Colonic mucosa (tissue), 4 donors: Measurements from ENCODE around the gene NKAIN2. TPM values are rescaled to one million over a fixed set of nuclear protein-coding genes. Genes with fewer than 3 reads are reported as not detected.

Source experiments
- DNase-seq: peaks from one replicate; pipeline ENCODE4 v3.0.0-alpha.2; 2020
- H3K27ac ChIP-seq: fragments of 200-600 bp; one replicate; pipeline ENCODE4 v1.8.0; 2021
- H3K27me3 ChIP-seq: fragments of 200-600 bp; one replicate; pipeline ENCODE4 v1.8.0; 2021
- H3K36me3 ChIP-seq: fragments of 200-600 bp; one replicate; pipeline ENCODE4 v1.8.0; 2021
- H3K4me1 ChIP-seq: fragments of 200-600 bp; one replicate; pipeline ENCODE4 v1.8.0; 2021; ENCODE audit warnings: mild to moderate bottlenecking
- H3K4me3 ChIP-seq: fragments of 200-600 bp; one replicate; pipeline ENCODE4 v1.8.0; 2021
- H3K9ac ChIP-seq, 2 donors: one replicate each; pipeline ENCODE4 v1.7.0; 2013; ENCODE audit warnings: control low read depth in 2 of 2, low read depth in 2 of 2, low read length in 2 of 2
- H3K9me3 ChIP-seq: fragments of 200-600 bp; one replicate; pipeline ENCODE4 v1.8.0; 2021
- CTCF ChIP-seq: fragments of 200-600 bp; IDR thresholded peaks from one replicate; pipeline ENCODE4 v1.8.0; 2022; ENCODE audit warnings: antibody characterized with exemption, mild to moderate bottlenecking
- intact Hi-C: fragments of 100-400 bp; cut with DNase I; formaldehyde crosslinking; loops from one replicate; pipeline ENCODE4 v1.14.1; 2022
- total RNA-seq, 2 donors: library from RNA; stranded (reverse); fragmentation: NEBNext Ultra II Directional in 1 of 2; extraction: Animal tissue kit (Norgen Biotek cat#: 25700) in 1 of 2; gene quantifications; one replicate each; pipeline ENCODE4 v1.2.1, GENCODE V29; 2021
- donor health status: healthy.
- donor health status: DM: no; HTN: no; CAD: no.
- donor health status: DM: no; HTN: no; CAD: no.

NKAIN2 gene
- total RNA-seq, 2 donors from 2014 or later, result 0.21 TPM; not detected in 1

GRCh38 chr6:123806561-123806960 lies 2.9 kb downstream of the NKAIN2 start:
- DNase-seq, result no peak
- Histone ChIP-seq H3K4me1 (peaks cover 5% of the 10 kb centered on the region), H3K27ac (no peak overlapping the region), H3K9me3 (no peaks in the 10 kb centered on the region), H3K27me3 (peaks cover 24% of the 10 kb centered on the region), H3K4me3 (no peak overlapping the region), H3K9ac (no peak overlapping the region), H3K36me3 (no peaks in the 10 kb centered on the region)
- intact Hi-C loops, result no loop called here
- TF ChIP-seq CTCF, result no peak

DNA sequence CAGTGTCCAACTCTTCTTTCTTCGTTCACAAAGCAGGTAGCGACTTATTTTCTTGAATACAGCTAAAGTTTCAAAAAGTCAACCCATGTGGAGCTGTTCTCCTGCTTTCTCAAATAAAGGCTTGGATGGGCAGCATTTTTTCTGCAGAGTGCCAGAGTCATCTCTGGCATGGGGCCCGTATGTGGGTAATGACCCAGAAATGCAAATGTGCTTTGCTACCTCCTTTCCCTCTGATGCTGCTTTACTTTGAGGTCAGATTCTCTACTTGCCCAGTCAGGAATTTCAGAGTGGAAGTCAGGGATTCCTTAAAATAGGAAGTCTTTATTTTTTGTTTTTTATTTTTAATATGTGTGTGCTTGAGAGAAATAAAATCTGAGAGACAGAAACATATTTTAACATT lies 4.9 kb downstream of the NKAIN2 start:
- no peaks in the 10 kb centered on the region for H3K9me3 ChIP-seq
- H3K4me3 ChIP-seq, result no peak overlapping the region
- no peaks in the 10 kb centered on the region for H3K36me3 ChIP-seq
- H3K27me3 ChIP-seq, result peaks cover 18% of the 10 kb centered on the region
- TF ChIP-seq CTCF, result no peak
- H3K9ac ChIP-seq, result no peak overlapping the region
- no peak overlapping the region for H3K27ac ChIP-seq
- intact Hi-C loops, result no loop called here
- H3K4me1 ChIP-seq, result no peaks in the 10 kb centered on the region
- no peak for DNase-seq

DNA sequence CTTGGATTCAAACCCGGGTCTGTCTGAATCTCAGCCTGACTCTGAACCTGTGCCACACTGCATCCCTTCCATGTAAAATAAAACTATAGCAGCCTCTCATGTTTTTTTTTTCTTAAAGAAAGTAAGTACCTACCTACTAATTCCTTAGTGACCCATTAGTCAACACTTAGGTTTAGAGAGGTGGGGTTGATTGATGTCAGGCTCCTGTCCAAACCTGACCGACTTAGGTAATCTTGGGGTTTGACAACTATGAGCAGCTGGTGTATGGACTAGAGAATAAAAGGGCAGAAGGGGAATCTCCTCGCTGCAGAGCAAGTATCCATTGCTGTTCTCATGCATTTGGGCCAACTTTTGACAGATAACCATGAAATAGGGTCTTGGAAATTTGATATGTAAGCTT lies 6.5 kb downstream of the NKAIN2 start:
- Histone ChIP-seq H3K9me3 (no peaks in the 10 kb centered on the region), H3K9ac (no peak overlapping the region), H3K27me3 (peaks cover 5% of the 10 kb centered on the region), H3K36me3 (no peaks in the 10 kb centered on the region), H3K4me3 (no peak overlapping the region), H3K27ac (no peak overlapping the region), H3K4me1 (no peaks in the 10 kb centered on the region)
- no peak for TF ChIP-seq CTCF
- DNase-seq, result no peak
- intact Hi-C loops, result no loop called here

DNA sequence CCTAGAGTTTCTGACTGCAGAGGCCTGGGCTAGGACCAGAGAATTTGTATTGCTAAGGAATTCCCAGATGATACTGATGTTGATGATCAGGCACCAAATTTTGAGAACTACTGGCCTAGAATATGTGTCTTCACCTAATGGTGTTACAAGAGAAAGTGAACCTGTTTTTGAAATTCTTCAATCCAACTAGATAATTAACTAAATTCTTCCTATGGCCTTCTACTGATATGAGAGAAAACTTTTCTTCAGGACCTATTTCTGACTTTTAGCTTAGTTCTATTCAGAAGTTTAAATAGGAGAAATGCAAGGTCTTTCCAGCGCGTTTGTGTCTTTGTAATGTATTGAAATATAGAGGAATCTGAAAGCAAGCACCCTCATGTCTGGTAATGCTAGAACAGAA lies 7.3 kb downstream of the NKAIN2 start:
- DNase-seq, result no peak
- no peak overlapping the region for H3K27ac ChIP-seq
- intact Hi-C loops, result no loop called here
- H3K4me3 ChIP-seq, result no peak overlapping the region
- H3K27me3 ChIP-seq, result peaks cover 3% of the 10 kb centered on the region
- no peaks in the 10 kb centered on the region for H3K4me1 ChIP-seq
- no peaks in the 10 kb centered on the region for H3K36me3 ChIP-seq
- H3K9me3 ChIP-seq, result no peaks in the 10 kb centered on the region
- TF ChIP-seq CTCF, result no peak
- no peak overlapping the region for H3K9ac ChIP-seq

DNA sequence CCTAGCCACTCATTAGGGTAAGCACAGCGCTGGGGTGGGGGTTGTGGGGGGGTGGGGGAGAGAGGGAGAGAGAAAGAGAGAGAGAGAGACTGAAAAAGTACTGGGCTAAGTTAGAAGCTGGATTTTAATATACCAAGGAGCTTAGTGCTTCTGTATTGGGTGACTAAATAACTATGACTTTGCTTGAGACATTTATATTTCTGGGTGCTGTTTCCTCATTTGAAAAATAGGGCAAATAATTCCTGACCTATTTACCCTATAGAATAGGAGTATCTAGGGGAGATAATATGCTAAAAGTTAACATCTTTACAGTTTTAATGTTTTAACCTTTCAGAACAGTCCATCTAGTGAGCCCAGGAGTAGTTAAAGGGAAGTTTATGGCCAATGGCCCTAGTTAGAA lies 7.7 kb downstream of the NKAIN2 start:
- intact Hi-C loops, result no loop called here

More for the DNA sequence above, 7.7 kb downstream of the NKAIN2 start:
- no peak for TF ChIP-seq CTCF
- H3K36me3 ChIP-seq, result no peaks in the 10 kb centered on the region
- no peak for DNase-seq
- no peaks in the 10 kb centered on the region for H3K4me1 ChIP-seq
- H3K27me3 ChIP-seq, result no peaks in the 10 kb centered on the region
- H3K4me3 ChIP-seq, result no peak overlapping the region
- no peak overlapping the region for H3K27ac ChIP-seq
- H3K9ac ChIP-seq, result no peak overlapping the region
- H3K9me3 ChIP-seq, result no peaks in the 10 kb centered on the region
